Measurements from ENCODE around the gene IGF2.

IGF2 gene

GRCh38 chr11:2139621-2140337 is 590 bp upstream of the IGF2 start:
- H3K9me3 Mint-ChIP-seq = no peaks in the 10 kb centered on the region
- H3K27ac Mint-ChIP-seq = no peak overlapping the region
- peaks cover 14% of the 10 kb centered on the region for H3K4me1 Mint-ChIP-seq
- H3K4me3 Mint-ChIP-seq = no peak overlapping the region
- peaks cover 36% of the 10 kb centered on the region for H3K27me3 Mint-ChIP-seq
- ATAC-seq (ENCODE audit: low read depth) (no peak), DNase-seq (ENCODE audit: low spot score in 2 of 2) (no peak)
- no peaks in the 10 kb centered on the region for H3K36me3 Mint-ChIP-seq

DNA sequence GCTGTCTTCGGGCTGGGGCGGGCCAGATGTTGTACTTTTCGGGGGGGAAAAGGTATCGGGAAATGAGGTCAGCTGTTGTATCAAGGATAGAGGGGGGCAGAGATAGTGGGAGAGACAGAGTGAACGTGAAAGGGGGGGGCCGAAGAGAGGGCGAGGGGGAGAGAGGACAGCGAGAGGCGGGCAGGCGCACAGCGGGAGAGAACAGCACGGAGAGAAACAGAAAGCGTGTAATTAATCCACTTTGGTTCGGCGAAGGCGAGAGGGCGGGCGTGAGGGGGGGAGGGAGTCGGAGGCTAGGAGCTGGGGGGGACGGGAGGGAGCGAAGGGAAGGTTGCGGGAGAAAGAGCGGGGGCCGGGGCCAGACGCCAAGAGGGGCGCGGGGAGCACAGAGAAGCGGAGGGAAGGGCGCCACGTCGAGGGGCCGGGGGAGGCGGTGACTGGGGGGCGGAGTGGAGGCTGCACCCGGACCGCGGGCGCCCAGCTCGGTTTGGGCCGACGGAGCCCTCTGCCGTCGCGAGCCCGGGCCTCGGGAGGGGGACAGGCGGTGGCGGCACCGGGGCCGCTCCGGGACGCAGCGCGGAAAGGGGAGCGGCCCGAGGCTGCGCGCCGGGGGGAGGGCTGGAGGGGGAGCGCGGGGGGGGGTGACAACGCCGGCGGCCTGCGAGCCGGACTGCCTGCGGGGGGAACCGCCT is 612 bp downstream of the IGF2 start:
- no peak for DNase-seq (ENCODE audit: low spot score in 2 of 2)
- H3K4me3 Mint-ChIP-seq = peak overlapping the region; percentile 83

GRCh38 chr11:2138068-2138430 is 1.1 kb downstream of the IGF2 start:
- DNase-seq (ENCODE audit: low spot score in 2 of 2) (no peak), ATAC-seq (ENCODE audit: low read depth) (no peak)
- H3K4me3 Mint-ChIP-seq = peak overlapping the region; percentile 83
- peak overlapping the region; percentile 69 for H3K27ac Mint-ChIP-seq
- peaks cover 39% of the 10 kb centered on the region for H3K27me3 Mint-ChIP-seq
- peaks cover 14% of the 10 kb centered on the region for H3K4me1 Mint-ChIP-seq
- no peaks in the 10 kb centered on the region for H3K9me3 Mint-ChIP-seq
- H3K36me3 Mint-ChIP-seq = no peaks in the 10 kb centered on the region

More for the DNA sequence above, 612 bp downstream of the IGF2 start:
- Mint-ChIP-seq H3K27ac (peak overlapping the region; percentile 69), H3K36me3 (no peaks in the 10 kb centered on the region), H3K4me1 (peaks cover 14% of the 10 kb centered on the region), H3K9me3 (no peaks in the 10 kb centered on the region), H3K27me3 (peaks cover 37% of the 10 kb centered on the region)
- peak; percentile 10 for ATAC-seq (ENCODE audit: low read depth)

GRCh38 chr11:2137202-2138067 is 1.8 kb downstream of the IGF2 start:
- no peak for ATAC-seq (ENCODE audit: low read depth)
- H3K27ac Mint-ChIP-seq = no peak overlapping the region
- H3K4me3 Mint-ChIP-seq = peak overlapping the region; percentile 41
- no peaks in the 10 kb centered on the region for H3K9me3 Mint-ChIP-seq
- no peaks in the 10 kb centered on the region for H3K36me3 Mint-ChIP-seq
- H3K27me3 Mint-ChIP-seq = peaks cover 36% of the 10 kb centered on the region
- DNase-seq (ENCODE audit: low spot score in 2 of 2) = no peak
- peaks cover 14% of the 10 kb centered on the region for H3K4me1 Mint-ChIP-seq

GRCh38 chr11:2136952-2137201 is 2.3 kb downstream of the IGF2 start:
- ATAC-seq (ENCODE audit: low read depth) (no peak), DNase-seq (ENCODE audit: low spot score in 2 of 2) (no peak)
- Mint-ChIP-seq H3K36me3 (no peaks in the 10 kb centered on the region), H3K4me1 (peaks cover 14% of the 10 kb centered on the region), H3K27me3 (peaks cover 34% of the 10 kb centered on the region), H3K4me3 (peak overlapping the region; percentile 27), H3K27ac (no peak overlapping the region), H3K9me3 (peaks cover under 1% of the 10 kb centered on the region)

GRCh38 chr11:2136209-2136951 is 2.8 kb downstream of the IGF2 start:
- DNase-seq (ENCODE audit: low spot score in 2 of 2) = no peak
- H3K27me3 Mint-ChIP-seq = peaks cover 37% of the 10 kb centered on the region
- H3K4me3 Mint-ChIP-seq = peak overlapping the region; percentile 27
- no peak for ATAC-seq (ENCODE audit: low read depth)
- no peak overlapping the region for H3K27ac Mint-ChIP-seq
- H3K9me3 Mint-ChIP-seq = peaks cover 3% of the 10 kb centered on the region
- peaks cover 14% of the 10 kb centered on the region for H3K4me1 Mint-ChIP-seq
- no peaks in the 10 kb centered on the region for H3K36me3 Mint-ChIP-seq

GRCh38 chr11:2135648-2136201 is 3.5 kb downstream of the IGF2 start:
- Mint-ChIP-seq H3K36me3 (no peaks in the 10 kb centered on the region), H3K27ac (no peak overlapping the region), H3K4me3 (no peak overlapping the region), H3K9me3 (peaks cover 5% of the 10 kb centered on the region), H3K4me1 (peaks cover 14% of the 10 kb centered on the region), H3K27me3 (peaks cover 34% of the 10 kb centered on the region)
- DNase-seq (ENCODE audit: low spot score in 2 of 2) (no peak), ATAC-seq (ENCODE audit: low read depth) (no peak)

- H3K9me3 Mint-ChIP-seq = peaks cover 5% of the 10 kb centered on the region
- no peak overlapping the region for H3K27ac Mint-ChIP-seq
- H3K4me1 Mint-ChIP-seq = peaks cover 14% of the 10 kb centered on the region
- ATAC-seq (ENCODE audit: low read depth) (no peak), DNase-seq (ENCODE audit: low spot score in 2 of 2) (no peak)
- H3K36me3 Mint-ChIP-seq = no peaks in the 10 kb centered on the region
- H3K4me3 Mint-ChIP-seq = no peak overlapping the region
- H3K27me3 Mint-ChIP-seq = peaks cover 34% of the 10 kb centered on the region
Observed at GRCh38 chr11:2135018-2135569, 4.1 kb downstream of the IGF2 start.

DNA sequence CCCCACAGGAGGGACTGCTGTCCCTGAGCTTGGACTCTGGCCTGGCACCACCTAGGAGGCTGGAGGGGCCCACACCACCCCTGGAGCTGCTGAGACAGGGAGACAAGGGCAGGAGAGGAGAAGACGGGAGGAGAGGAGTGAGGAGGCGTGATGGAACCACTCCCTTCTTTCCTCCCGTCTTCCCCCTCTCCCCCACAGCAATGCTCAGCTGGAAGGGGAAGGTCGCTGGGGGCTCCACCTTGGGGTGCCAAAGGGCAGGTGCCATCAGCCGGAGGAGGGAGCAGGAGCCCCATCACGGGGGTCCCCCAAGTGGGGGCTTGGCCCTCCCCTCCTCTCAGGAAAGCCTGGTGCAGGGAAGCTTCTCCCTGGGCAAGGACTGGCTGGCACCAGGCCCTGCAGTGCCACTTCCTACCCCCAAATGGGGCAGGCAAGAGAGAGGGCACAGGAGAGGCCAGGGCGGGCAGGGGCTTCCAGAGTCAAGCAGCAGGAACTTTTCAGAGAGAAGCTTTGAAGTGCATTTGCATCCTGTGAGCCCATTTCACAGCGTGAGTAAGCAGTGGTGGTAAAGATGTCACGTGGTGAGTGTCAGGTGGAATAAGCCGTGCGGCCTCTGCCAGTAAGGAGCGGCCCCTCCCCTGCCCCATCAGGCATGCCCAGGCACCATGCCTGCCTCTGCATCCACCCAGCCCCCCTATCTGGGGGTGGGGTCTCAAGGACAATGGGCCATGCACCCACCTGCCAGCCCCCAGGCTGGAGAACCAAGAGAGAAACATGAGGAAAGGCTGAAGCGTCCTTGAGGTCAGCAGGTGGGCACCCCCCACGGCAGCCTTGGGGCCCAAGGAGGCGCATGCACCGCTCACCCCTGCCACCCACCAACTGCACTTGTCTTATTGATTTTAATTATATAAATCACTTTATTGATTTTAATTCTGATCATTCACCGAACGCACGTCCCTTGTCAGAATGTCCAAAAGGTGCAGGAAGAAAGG is 4.9 kb downstream of the IGF2 start:
- Mint-ChIP-seq H3K36me3 (no peaks in the 10 kb centered on the region), H3K4me3 (no peak overlapping the region), H3K4me1 (peaks cover 14% of the 10 kb centered on the region), H3K9me3 (peaks cover 5% of the 10 kb centered on the region), H3K27ac (no peak overlapping the region), H3K27me3 (peaks cover 34% of the 10 kb centered on the region)
- no peak for DNase-seq (ENCODE audit: low spot score in 2 of 2)
- no peak for ATAC-seq (ENCODE audit: low read depth)

DNA sequence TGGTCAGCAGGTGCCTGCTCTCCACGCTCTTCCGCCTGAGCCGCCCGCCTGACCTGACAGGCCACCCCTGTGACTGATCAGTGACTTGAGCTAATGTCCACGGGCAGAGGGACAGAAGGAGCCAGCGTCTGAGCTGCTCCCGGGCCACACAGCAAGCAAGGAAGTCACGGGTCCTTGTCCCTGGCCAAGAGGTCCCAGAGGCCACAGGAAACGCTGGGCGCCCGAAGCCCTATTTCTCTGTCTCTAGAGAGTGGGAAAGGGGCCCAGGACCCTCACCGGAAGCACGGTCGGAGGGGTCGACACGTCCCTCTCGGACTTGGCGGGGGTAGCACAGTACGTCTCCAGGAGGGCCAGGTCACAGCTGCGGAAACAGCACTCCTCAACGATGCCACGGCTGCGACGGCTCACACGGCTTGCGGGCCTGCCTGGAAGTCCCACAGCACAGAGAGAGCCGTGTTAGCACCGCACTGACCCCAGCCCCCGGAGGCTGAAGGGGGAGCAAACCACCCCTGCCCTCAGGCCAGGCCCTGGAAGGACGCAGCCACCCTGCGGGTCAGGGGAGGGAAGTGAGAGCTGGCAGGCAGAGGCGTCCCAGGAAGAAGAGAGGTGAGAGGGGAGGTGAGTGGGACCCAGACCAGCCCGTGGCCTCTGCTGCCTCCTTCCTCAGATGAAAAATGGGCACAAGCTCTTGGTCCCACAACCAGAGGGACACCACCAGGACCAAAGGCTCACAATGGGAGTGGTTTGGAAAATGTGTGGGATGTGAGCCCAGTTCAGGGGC is 5.8 kb downstream of the IGF2 start:
- H3K9me3 Mint-ChIP-seq = peaks cover 5% of the 10 kb centered on the region
- ATAC-seq (ENCODE audit: low read depth) (no peak), DNase-seq (ENCODE audit: low spot score in 2 of 2) (no peak)
- peaks cover 33% of the 10 kb centered on the region for H3K27me3 Mint-ChIP-seq
- H3K27ac Mint-ChIP-seq = no peak overlapping the region
- no peaks in the 10 kb centered on the region for H3K36me3 Mint-ChIP-seq
- H3K4me3 Mint-ChIP-seq = no peak overlapping the region
- peaks cover 13% of the 10 kb centered on the region for H3K4me1 Mint-ChIP-seq

- Mint-ChIP-seq H3K36me3 (no peaks in the 10 kb centered on the region), H3K4me1 (peaks cover 9% of the 10 kb centered on the region), H3K27me3 (peaks cover 31% of the 10 kb centered on the region), H3K27ac (no peak overlapping the region), H3K4me3 (no peak overlapping the region), H3K9me3 (peaks cover 5% of the 10 kb centered on the region)
- DNase-seq (ENCODE audit: low spot score in 2 of 2) = no peak
- no peak for ATAC-seq (ENCODE audit: low read depth)
Observed at GRCh38 chr11:2132874-2133240, 6.3 kb downstream of the IGF2 start.

- H3K9me3 Mint-ChIP-seq = peaks cover 5% of the 10 kb centered on the region
- DNase-seq (ENCODE audit: low spot score in 2 of 2) (no peak), ATAC-seq (ENCODE audit: low read depth) (no peak)
- H3K4me3 Mint-ChIP-seq = no peak overlapping the region
- no peak overlapping the region for H3K27ac Mint-ChIP-seq
- peaks cover 4% of the 10 kb centered on the region for H3K4me1 Mint-ChIP-seq
- H3K36me3 Mint-ChIP-seq = no peaks in the 10 kb centered on the region
- peaks cover 27% of the 10 kb centered on the region for H3K27me3 Mint-ChIP-seq
Observed at GRCh38 chr11:2132246-2132645, 6.9 kb downstream of the IGF2 start.
